GM19324 (cell line): Measurements from ENCODE around the gene PCK2.

Experiments used
- ATAC-seq: cut with Tn5 transposase; IDR thresholded peaks from one replicate; pipeline ENCODE4 v1.9.1; 2021; ENCODE audit warnings: mild to moderate bottlenecking, moderate library complexity; ENCODE audit not compliant: unreplicated experiment, low FRiP score

Gene PCK2

DNA sequence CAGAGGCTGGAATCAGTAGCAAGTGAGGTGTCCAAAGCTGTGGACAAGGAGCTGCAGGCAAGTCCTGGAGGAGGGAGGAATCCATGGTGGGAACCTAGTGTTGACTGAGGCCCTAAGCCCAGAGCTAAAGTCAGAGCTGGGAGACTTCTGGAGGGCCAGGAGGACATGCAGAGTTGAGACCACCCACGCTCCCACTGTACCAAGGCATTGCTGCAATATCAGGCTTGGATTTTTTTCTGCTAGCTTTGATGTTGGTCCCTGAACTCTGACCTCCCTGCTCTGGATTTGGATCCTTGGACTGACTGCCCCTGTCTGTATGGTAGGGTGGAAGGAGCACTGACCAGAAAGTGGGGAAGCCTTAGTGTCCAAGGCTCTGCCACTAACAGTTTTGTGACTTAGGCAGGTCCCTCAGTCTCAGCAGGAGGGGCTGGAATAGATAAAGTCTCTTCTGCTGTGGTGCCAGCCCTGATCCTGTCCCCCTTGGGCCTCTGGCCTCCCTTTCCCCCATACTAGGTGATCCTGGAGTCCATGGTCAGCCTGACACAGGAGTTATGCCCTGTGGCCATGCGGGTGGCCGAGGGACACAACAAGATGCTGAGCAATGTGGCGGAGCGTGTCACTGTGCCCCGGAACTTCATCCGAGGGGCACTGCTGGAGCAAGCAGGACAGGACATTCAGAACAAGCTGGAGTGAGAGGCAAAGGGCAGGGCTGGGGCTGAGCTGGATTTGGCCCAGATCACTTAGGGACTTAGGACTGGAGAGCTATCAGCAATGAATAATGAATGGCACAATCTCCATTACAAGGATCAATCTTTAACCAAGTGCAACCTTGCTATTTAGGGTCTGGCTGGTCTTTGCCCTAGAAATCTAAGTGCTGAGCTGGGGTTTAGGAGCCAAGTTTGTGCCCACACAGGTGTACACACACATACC is 32.9 kb upstream of the PCK2 start:
- ATAC-seq, result no peak

- no peak for ATAC-seq
Measured at GRCh38 chr14:24062216-24062980, 31.7 kb upstream of the PCK2 start.

DNA sequence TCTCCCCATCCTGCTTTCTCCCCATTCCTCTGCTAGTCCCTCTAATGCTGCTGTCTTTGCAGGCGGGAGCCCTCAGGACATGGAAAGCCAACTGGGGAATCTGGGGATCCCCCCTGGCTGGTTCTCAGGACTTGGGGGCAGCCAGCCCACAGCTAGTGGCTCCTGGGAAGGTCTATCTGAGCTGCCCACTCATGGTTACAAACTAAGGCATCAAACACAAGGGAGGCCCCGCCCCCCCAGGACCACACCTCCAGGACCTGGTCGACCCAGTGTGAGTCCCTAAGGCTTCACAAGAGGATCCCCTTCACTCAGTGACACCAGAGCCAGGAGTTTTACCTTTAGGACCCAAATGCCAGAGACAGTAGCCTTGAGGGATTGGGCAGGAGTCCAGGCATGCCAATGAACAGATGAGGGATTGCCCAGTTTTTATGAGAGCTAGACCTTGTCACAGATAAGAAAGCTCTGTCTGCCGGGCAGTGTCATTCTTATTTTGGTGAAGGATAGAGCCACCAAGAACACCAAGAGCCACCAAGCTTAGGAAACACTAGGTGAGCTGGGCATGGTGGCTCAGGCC is 30.8 kb upstream of the PCK2 start:
- no peak for ATAC-seq

DNA sequence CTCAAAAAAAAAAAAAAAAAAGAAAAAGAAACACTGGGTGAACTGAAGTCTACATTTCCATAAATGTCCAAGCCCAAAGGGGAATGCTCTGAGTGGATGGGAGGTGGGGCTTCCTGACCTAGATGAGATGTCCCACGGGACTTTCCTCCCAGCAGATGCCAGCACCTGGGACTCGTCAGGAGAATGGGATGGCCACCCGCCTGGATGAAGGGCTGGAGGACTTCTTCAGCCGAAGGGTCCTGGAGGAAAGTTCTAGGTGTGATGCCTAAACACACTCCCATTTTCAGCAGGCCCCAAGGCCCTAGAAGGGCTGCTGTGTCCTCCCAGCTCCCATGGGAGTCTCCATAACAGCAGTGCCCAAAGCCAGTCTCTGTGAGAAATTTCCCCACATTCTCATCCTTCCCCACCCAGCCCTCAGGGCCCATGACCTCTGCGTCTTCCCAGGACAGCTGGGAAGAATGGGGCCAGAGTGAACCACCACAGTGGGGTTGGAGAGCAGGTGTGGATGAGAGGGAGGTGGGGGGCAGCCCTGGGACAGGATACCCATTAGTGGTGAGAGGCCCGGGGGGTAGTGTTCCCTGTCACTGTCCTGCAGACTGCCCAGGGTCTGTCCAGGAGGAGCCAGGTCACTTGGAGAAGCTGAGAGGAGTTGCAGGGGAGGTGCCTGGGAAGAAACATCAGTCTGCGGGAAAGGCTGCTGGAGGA is 29.9 kb upstream of the PCK2 start:
- ATAC-seq, result no peak

DNA sequence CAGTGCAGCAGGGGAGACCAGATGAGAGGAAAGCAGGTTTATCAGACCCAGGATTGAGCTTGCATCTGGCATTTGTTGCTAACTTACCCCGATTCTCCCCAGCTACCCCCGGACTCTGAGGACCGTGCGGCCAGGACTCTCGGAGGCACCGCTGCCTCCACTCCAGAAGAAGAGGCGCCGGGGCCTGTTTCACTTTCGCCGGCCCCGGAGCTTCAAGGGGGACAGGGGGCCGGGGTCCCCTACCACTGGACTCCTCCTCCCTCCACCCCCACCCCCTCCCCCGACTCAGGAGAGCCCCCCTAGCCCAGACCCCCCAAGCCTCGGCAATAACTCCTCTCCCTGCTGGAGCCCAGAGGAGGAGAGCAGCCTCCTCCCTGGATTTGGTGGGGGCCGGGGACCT is 29.3 kb upstream of the PCK2 start:
- no peak for ATAC-seq

DNA sequence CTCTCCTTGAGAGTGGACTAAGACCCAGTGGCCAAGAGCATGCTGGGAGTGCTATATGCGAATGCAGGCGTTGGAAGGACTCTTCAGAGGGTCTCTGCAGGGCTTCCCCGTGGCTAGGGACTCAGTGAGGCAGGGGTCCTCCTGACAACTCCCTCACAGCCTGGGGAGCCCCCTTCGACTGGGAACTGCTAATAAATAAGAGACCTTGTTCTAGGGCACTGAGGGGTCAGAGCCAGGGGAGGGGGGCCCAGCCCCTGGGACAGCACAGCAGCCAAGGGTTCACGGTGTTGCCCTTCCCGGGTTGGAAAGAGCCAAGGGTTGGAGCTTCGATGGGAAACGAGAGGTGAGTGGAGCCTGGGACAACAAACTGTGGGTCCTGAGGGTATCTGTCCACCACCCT is 28.7 kb upstream of the PCK2 start:
- ATAC-seq, result no peak

- no peak for ATAC-seq
Measured at GRCh38 chr14:24066496-24067132, 27.5 kb upstream of the PCK2 start.

- no peak for ATAC-seq
Measured at GRCh38 chr14:24067133-24068082, 26.7 kb upstream of the PCK2 start.

DNA sequence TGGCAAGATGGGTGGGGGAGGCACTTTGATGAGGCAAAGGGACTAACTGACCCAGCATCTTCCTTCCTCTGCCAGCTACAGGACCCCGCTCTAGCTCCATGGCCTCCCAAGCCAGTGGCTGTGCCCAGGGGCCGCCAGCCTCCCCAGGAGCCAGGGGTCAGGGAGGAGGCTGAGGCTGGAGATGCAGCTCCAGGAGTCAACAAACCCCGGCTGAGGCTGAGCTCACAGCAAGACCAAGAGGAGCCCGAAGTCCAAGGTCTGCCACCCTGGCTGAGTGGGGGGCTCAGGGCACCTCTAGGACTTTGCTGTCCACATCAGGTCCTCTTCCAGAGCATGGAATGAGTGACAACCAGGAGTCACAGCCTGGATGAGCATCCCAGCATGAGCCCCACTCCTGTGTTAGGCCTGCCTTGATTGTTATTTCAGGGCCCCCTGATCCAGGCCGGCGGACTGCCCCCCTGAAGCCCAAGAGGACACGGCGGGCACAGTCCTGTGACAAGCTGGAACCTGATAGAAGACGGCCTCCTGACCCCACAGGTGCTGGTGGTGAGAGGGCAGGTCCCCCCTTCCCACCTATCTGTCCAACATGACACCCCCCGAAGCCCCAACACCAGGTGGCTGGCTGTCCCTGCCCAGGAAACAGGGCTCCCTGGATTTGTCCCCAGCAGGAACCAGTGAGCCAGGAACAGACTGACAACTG is 25.2 kb upstream of the PCK2 start:
- no peak for ATAC-seq

GRCh38 chr14:24069411-24069735 is 24.7 kb upstream of the PCK2 start:
- ATAC-seq, result no peak

GRCh38 chr14:24070285-24071143 is 23.6 kb upstream of the PCK2 start:
- no peak for ATAC-seq

- ATAC-seq, result no peak
Measured at GRCh38 chr14:24071144-24071697, 22.9 kb upstream of the PCK2 start, which contains the start of gene CPNE6. TSS of gene CPNE6 (plus strand) at chr14:24071562. CDS start at chr14:24072937, 1,375 bp downstream.

DNA sequence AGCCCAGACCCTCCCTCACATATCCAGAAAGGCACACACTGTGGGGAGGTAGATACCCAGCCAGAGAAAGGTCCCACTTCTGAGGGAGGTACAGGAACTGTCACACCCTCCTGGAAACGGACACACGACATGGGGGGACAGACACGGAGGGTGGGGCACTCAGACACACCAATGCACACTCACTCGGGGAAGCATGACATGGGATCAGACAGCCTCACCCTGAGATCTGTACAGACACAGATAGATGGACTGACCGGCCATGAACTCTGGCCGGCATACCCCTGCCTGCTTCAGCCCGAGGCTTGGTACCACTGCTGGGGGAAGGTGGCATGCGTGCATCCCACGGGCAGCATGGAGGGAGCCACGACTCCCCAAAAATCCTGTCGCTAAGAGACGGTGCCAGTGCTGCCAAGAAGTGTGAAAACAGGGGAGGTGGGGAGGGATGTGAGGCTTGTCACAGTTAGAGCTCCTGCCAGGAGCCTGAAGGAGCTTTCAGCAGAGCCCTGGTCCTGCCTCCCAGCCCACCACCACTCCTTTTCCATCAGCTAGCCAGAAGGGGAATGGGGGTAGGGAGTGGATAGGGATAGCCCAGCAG is 22.2 kb upstream of the PCK2 start:
- no peak for ATAC-seq

- no peak for ATAC-seq
Measured at GRCh38 chr14:24072436-24072835, 21.7 kb upstream of the PCK2 start.

- ATAC-seq, result no peak
Measured at GRCh38 chr14:24072881-24073877, 20.9 kb upstream of the PCK2 start.
